BLaER1 (cell line): ENCODE data around the gene STPG2.

Experiments
- H3K27ac ChIP-seq: shearing (Covaris generic); formaldehyde crosslinking; 2 replicates; pipeline ENCODE4 v1.8.1; 2022
- H3K27me3 ChIP-seq: shearing (Covaris generic); formaldehyde crosslinking; 2 replicates; pipeline ENCODE4 v1.8.1; 2022
- H3K36me3 ChIP-seq: shearing (Covaris generic); formaldehyde crosslinking; 2 replicates; pipeline ENCODE4 v1.8.1; 2022
- H3K4me1 ChIP-seq: shearing (Covaris generic); formaldehyde crosslinking; 2 replicates; pipeline ENCODE4 v1.8.1; 2022
- H3K4me2 ChIP-seq: shearing (Covaris generic); formaldehyde crosslinking; 2 replicates; pipeline ENCODE4 v1.8.1; 2022
- H3K4me3 ChIP-seq: shearing (Covaris generic); formaldehyde crosslinking; 2 replicates; pipeline ENCODE4 v1.8.1; 2022
- H3K9ac ChIP-seq: shearing (Covaris generic); formaldehyde crosslinking; 2 replicates; pipeline ENCODE4 v1.8.1; 2022
- H3K9me3 ChIP-seq: shearing (Covaris generic); formaldehyde crosslinking; 2 replicates; pipeline ENCODE4 v1.8.1; 2022
- H4K20me1 ChIP-seq: shearing (Covaris generic); formaldehyde crosslinking; 2 replicates; pipeline ENCODE4 v1.8.1; 2022
- Cebpa-rat ChIP-seq: shearing (Covaris generic); IDR thresholded peaks from 2 replicates; pipeline ENCODE4 v1.8.1; 2022

Gene STPG2

DNA sequence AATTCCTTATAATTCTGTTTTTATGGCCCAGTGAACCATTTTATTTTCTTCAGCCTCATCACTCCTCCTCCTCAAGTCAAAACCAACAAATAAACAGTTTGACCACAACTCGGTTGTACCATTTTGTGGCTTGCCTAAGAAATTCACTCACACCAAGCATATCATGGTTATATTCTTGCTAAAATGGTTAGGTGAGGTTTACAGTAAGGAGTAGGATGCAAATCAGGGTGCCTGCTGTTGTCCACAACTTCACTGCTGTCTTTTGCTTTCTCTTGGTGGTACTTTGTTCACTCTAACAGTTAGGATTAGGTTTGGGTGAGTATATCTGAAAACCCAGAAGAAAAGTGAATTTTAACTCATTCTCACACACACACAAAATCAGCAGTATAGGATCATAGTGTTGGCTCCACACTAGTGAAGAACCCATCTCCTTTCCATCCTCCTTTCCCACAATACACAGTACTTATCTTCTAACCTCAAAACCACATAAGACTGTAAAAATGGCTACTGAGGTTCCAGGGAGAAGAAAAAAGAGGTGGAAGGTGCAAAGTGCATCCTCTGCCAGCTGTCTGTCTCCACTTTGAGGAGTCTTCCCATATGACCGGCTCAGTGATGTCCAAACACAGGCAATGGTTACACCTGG is 368.8 kb downstream of the STPG2 start:
- H3K4me1 ChIP-seq: no peaks in the 10 kb centered on the region
- H3K27ac ChIP-seq: no peak overlapping the region
- H3K9ac ChIP-seq: no peak overlapping the region
- TF ChIP-seq Cebpa-rat: no peak
- H3K9me3 ChIP-seq: no peaks in the 10 kb centered on the region
- no peak overlapping the region for H3K4me3 ChIP-seq
- no peaks in the 10 kb centered on the region for H3K36me3 ChIP-seq
- H3K27me3 ChIP-seq: no peaks in the 10 kb centered on the region
- no peaks in the 10 kb centered on the region for H4K20me1 ChIP-seq
- no peak overlapping the region for H3K4me2 ChIP-seq

DNA sequence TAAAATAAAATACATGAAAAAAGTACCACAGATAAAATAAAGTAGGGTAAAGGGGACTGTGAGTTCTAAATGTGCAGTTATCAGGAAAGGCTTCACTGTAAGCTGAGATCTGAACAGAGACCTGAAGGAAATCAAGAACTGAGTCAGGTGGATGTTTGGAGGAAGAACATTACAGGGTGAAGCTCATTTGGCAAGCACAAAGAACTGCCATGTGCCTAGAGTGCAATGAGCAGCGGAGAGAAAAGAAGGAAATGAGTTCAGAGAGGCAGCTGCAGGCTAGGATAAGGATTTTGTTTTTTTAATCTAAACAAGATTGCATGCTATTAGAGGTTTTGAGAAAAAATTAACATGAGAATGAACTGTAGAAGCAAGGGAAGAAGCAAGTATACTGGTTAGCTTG is 373.1 kb downstream of the STPG2 start:
- TF ChIP-seq Cebpa-rat: no peak
- Histone ChIP-seq H3K4me1 (no peaks in the 10 kb centered on the region), H4K20me1 (no peaks in the 10 kb centered on the region), H3K27me3 (no peaks in the 10 kb centered on the region), H3K36me3 (no peaks in the 10 kb centered on the region), H3K4me2 (no peak overlapping the region), H3K4me3 (no peak overlapping the region), H3K9ac (no peak overlapping the region), H3K27ac (no peak overlapping the region), H3K9me3 (no peaks in the 10 kb centered on the region)

DNA sequence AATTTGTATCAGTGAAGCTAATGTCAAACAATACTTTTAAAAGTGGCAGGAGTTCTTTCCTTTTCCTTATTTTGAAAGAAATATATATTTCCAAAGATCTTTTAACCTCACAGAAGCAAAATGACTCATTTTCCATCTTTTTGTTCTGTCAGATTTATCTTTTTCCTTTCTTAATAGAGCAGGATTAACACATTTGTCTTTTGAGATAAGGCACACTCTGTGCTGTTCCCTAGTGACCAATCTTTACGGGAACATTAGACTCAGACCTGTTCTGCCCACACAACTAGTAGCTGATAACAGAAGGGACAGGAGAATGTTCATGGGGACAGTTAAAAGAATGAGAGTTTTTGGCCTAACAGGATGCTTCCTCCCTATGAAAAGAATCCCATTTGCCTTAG is 381.2 kb downstream of the STPG2 start:
- no peak overlapping the region for H3K4me2 ChIP-seq
- no peaks in the 10 kb centered on the region for H4K20me1 ChIP-seq
- no peaks in the 10 kb centered on the region for H3K4me1 ChIP-seq
- no peak overlapping the region for H3K4me3 ChIP-seq
- no peak for TF ChIP-seq Cebpa-rat
- no peak overlapping the region for H3K27ac ChIP-seq
- H3K9ac ChIP-seq: no peak overlapping the region
- no peaks in the 10 kb centered on the region for H3K27me3 ChIP-seq
- no peaks in the 10 kb centered on the region for H3K36me3 ChIP-seq
- no peaks in the 10 kb centered on the region for H3K9me3 ChIP-seq

DNA sequence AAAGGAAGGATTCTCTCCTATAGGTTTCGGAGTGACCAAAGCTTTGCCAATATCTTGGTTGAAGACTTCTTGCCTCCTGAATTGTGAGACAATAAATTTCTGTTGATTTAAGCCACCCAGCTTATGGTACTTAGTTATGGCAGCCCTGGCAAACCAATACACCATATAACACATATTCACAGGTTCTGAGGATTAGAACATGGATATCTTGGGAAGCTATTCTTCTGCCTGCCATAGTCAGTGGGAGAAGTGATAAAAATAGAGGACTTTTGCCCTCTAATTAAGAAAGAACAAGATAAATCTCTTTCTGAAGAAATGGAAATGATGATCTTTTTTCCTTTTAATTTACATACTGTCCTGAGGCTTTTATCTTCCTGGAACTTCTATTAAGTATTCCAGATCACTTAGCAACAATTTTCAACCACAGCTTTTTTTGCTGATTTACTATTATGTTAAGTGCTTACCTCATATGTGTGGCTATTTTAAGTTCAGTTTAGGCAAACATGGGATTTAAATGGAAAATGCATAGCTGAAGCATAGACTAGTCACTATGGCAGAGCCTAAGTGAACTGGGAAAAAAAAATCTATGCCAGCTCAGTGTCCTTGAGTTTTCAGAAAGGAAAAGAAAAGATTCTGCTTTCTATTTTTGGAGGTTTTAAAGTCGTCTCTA is 381.7 kb downstream of the STPG2 start:
- Histone ChIP-seq H3K36me3 (no peaks in the 10 kb centered on the region), H3K9me3 (no peaks in the 10 kb centered on the region), H3K27me3 (no peaks in the 10 kb centered on the region), H3K9ac (no peak overlapping the region), H4K20me1 (no peaks in the 10 kb centered on the region), H3K4me2 (no peak overlapping the region), H3K4me1 (no peaks in the 10 kb centered on the region), H3K4me3 (no peak overlapping the region), H3K27ac (no peak overlapping the region)
- no peak for TF ChIP-seq Cebpa-rat

DNA sequence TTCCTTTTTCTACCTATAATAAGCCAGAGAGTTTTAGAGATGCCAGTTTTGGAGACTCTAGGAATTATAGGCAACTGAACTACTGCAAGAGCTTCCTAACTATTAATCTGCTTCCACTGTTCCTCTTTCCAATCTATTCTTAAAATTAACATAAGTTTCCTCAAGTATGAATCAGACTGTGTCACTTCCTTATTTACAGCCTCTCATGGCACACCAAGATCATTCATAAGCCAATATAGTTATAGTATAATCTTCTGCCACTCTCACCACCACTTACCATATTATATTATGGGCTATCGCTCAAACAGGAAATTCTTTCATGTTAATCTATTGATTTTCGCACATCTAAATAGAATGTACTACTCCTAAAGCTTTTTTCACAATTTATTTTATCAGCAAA is 383.5 kb downstream of the STPG2 start:
- Histone ChIP-seq H3K27ac (no peak overlapping the region), H3K9me3 (no peaks in the 10 kb centered on the region), H3K4me1 (no peaks in the 10 kb centered on the region), H3K4me3 (no peak overlapping the region), H3K27me3 (no peaks in the 10 kb centered on the region), H3K36me3 (no peaks in the 10 kb centered on the region), H3K9ac (no peak overlapping the region), H3K4me2 (no peak overlapping the region), H4K20me1 (no peaks in the 10 kb centered on the region)
- TF ChIP-seq Cebpa-rat: no peak

DNA sequence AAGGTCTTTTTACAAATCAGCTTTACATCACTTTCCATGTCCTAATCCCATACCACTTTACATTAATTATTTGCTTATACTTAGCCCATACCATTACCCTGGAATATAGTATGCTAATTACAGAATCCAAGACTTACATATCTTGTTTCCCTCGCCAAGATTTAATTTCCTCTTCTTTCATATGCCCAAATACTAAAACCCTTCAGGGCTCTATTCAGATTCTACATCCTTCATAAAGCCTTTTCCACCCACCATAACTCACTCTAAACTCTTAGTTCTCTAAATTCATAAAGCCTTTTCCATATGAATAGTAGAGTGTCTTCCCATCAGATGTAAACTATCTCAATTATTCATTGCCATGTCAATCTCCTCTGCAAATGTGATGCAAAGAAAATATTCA is 390.7 kb downstream of the STPG2 start:
- TF ChIP-seq Cebpa-rat: no peak
- Histone ChIP-seq H3K27me3 (no peaks in the 10 kb centered on the region), H3K4me2 (no peak overlapping the region), H3K4me3 (no peak overlapping the region), H3K36me3 (no peaks in the 10 kb centered on the region), H3K9me3 (no peaks in the 10 kb centered on the region), H3K9ac (no peak overlapping the region), H3K4me1 (no peaks in the 10 kb centered on the region), H3K27ac (no peak overlapping the region), H4K20me1 (no peaks in the 10 kb centered on the region)

DNA sequence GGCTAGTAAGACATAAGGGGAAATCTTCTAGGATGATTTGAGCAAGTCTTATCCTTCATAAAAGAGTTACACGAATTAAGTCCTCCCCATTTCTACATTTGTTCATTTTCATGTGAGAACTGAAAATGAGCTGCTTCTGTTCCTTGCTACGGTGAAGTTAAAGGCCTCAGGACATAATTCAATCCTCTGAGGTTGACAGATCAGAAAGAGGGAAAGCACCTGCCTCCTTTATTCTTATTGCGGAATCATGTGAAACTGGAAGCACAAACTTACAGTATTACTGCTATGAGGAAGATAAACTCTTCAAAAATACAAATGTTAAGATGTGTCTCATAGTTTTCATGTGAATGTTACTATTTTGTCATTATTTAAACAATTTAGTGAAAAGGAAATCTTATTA is 395.3 kb downstream of the STPG2 start:
- no peaks in the 10 kb centered on the region for H4K20me1 ChIP-seq
- no peaks in the 10 kb centered on the region for H3K36me3 ChIP-seq
- no peak overlapping the region for H3K4me3 ChIP-seq
- no peak overlapping the region for H3K4me2 ChIP-seq
- H3K27me3 ChIP-seq: no peaks in the 10 kb centered on the region
- H3K9me3 ChIP-seq: no peaks in the 10 kb centered on the region
- H3K9ac ChIP-seq: no peak overlapping the region
- no peaks in the 10 kb centered on the region for H3K4me1 ChIP-seq
- no peak for TF ChIP-seq Cebpa-rat
- H3K27ac ChIP-seq: no peak overlapping the region

DNA sequence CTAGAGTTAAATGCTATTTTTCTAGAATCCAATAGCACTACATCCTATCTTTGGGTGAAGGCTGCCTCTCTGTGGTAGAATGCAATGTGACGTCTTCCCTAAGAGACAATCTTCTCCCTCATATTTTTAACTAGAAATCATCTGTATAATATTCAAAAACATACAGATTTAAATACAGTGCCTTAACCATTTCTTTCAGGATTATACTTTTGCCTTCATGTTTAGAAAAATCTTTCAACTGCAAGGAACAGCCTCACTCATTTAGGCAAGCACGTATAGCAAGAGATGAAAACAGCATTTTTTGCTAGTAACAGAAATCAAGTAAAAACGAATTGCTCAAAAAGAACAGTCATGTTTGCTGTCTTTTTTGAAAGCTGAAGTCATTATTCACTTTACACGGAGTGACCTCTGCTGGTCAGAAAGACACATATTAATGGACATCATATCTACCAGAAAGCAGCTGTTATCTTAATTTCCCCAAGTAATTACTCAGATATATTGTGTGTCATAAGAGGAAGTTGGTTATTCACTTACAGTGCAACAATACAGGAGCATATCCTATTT is 422.3 kb downstream of the STPG2 start:
- H3K27ac ChIP-seq: no peak overlapping the region
- H3K4me3 ChIP-seq: no peak overlapping the region
- no peak for TF ChIP-seq Cebpa-rat
- no peak overlapping the region for H3K4me2 ChIP-seq
- no peak overlapping the region for H3K9ac ChIP-seq
- H3K27me3 ChIP-seq: no peaks in the 10 kb centered on the region
- H3K36me3 ChIP-seq: no peaks in the 10 kb centered on the region
- no peaks in the 10 kb centered on the region for H3K9me3 ChIP-seq
- no peaks in the 10 kb centered on the region for H4K20me1 ChIP-seq
- no peaks in the 10 kb centered on the region for H3K4me1 ChIP-seq

DNA sequence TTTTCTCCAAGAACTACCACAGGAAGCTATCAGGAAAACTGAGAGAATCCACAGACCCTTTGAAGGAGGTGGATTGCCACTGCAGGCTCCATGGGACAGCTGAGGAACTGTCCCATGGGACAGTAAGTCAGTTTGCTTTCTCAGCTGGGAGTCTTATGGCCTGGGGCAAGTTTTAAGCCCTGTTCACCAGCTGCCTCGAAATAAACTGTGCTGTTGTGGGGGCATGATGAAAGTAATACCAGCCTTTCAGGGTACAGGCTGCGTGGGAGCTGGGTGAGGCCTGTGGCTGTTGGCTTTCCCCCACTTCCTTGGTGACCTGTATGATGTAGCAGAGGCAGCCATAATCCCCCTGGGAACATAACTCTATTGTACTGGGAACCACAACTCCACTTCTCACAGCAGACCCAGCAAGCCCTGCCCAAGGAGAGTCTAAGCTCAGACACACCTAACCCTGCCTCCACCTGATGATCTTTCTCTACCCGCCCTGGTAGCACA is 452.1 kb downstream of the STPG2 start:
- Histone ChIP-seq H3K36me3 (no peaks in the 10 kb centered on the region), H4K20me1 (no peaks in the 10 kb centered on the region), H3K4me1 (peaks cover 5% of the 10 kb centered on the region; the same call in 1 of the 2 replicates), H3K27ac (no peak overlapping the region), H3K4me3 (no peak overlapping the region), H3K4me2 (no peak overlapping the region), H3K9ac (no peak overlapping the region), H3K27me3 (no peaks in the 10 kb centered on the region), H3K9me3 (peaks cover 11% of the 10 kb centered on the region; the same call in 1 of the 2 replicates)
- no peak for TF ChIP-seq Cebpa-rat

DNA sequence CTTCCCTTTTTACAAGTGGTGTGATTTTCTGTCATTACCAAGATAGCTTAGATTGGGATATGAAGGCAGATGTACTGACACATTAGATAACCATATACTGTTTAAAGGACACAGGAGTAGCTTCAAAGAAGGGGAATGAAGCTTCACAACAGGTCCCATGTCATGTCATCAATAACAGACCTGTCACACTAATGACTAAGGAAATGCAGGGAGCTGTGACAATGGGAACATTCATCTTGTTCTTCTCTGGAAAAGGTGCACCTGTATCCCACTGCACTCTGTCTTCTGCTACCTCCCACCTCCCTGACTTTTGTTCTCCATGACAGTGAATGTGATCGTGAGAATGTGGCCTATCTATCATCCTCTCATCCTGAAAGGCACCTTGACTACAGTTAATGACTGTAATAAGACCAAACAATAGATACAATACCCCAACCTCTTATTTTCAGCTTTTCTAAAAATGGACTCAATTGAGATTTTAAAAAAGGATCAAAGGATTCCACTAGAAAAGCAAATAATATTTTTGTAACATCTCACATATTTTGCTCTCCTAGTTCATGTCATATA is 472.5 kb downstream of the STPG2 start:
- H3K4me3 ChIP-seq: no peak overlapping the region

More for the DNA sequence above, 472.5 kb downstream of the STPG2 start:
- Histone ChIP-seq H3K27me3 (no peaks in the 10 kb centered on the region), H3K9me3 (peaks cover 4% of the 10 kb centered on the region), H3K4me2 (no peak overlapping the region), H3K4me1 (no peaks in the 10 kb centered on the region), H3K36me3 (no peaks in the 10 kb centered on the region), H4K20me1 (no peaks in the 10 kb centered on the region), H3K27ac (no peak overlapping the region), H3K9ac (no peak overlapping the region)
- TF ChIP-seq Cebpa-rat: no peak
